Measurements from ENCODE around the gene ADGRL2.

- TF ChIP-seq CTCF (IDR thresholded peaks at IDR 0.05) (no peak), REST (IDR thresholded peaks at IDR 0.05; ENCODE audit: insufficient read depth in 1 of 2, low read depth in 2 of 2, low read length in 1 of 2) (no peak), SIN3A (IDR thresholded peaks at IDR 0.05; ENCODE audit: borderline replicate concordance, insufficient read depth, low read depth, low read length) (no peak)
Observed at GRCh38 chr1:81970416-81970815, 169.7 kb downstream of the ADGRL2 start.
